ENCODE data around the gene TREM2. TPM values are rescaled to one million over a fixed set of nuclear protein-coding genes. Genes with fewer than 3 reads are reported as not detected.
A peak's percentile ranks its signal among the peaks of the same experiment; 100 is the strongest.

TREM2 gene
- polyA plus RNA-seq, 1 donor from 2014 or later = not detected

GRCh38 chr6:41200296-41200900 lies 37.5 kb upstream of the TREM2 start:
- TF ChIP-seq EZH2 (IDR thresholded peaks at IDR 0.05; ENCODE audit: borderline replicate concordance, insufficient read depth, low read length, poor library complexity, severe bottlenecking) (no peak), POLR2AphosphoS5 (IDR thresholded peaks at IDR 0.05) (no peak)
- H3K27ac ChIP-seq (ENCODE audit: low read length) = peak overlapping the region; percentile 21

DNA sequence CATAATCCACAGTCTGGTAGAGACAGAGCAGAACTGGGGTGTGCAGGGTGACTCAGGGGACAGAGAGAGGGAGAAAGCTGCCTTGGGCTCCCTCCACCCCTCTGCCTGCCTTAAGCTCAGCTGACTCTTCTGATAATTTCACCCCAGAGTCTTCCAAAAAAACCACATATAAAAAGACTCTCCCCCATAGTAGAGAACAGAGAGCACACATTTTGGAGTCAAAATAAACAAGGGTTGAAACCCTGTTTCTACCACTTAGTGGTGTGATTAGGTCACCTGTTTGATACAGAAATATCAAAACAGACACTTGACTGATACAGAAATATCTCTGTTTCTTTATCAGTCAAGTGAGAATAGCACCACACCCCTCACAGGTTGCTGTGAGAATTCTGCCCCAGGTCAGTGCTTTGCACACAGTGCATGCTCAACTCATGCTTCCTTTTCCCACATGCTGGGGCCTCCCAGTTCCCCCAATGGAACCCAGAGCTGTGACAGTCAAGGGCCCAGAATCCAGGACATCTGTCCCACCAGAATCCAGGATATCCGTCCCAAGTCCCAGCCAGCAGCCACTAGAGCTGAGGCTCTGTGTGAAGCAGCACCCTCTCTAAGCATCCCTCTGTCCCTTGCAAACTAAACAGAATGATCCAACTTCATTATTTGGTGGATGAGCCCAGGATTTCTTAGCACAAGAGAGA lies 36.8 kb upstream of the TREM2 start:
- no peak overlapping the region for H2AFZ ChIP-seq (ENCODE audit: low read depth, low read length)

More at GRCh38 chr6:41200296-41200900, 37.5 kb upstream of the TREM2 start:
- Histone ChIP-seq H3K79me2 (replicated peaks; ENCODE audit: insufficient read depth, low read length) (no peaks in the 10 kb centered on the region), H4K20me1 (ENCODE audit: insufficient read depth) (no peaks in the 10 kb centered on the region), H3K9ac (ENCODE audit: low read length) (no peak overlapping the region), H2AFZ (ENCODE audit: low read depth, low read length) (no peak overlapping the region), H3K4me3 (ENCODE audit: low read length) (peak overlapping the region; percentile 5), H3K4me2 (ENCODE audit: low read length) (no peak overlapping the region), H3F3A (ENCODE audit: insufficient read depth, low read length, poor library complexity, severe bottlenecking) (no peaks in the 10 kb centered on the region), H3K27me3 (ENCODE audit: insufficient read depth, low read depth, low read length) (no peaks in the 10 kb centered on the region), H3K36me3 (ENCODE audit: insufficient read depth, low read length) (no peaks in the 10 kb centered on the region), H3K9me3 (ENCODE audit: low read length) (no peaks in the 10 kb centered on the region), H3K9me2 (ENCODE audit: insufficient read depth, low read length) (no peaks in the 10 kb centered on the region)

More for the DNA sequence above, 36.8 kb upstream of the TREM2 start:
- Histone ChIP-seq H3K9me3 (ENCODE audit: low read length) (no peaks in the 10 kb centered on the region), H4K20me1 (ENCODE audit: insufficient read depth) (no peaks in the 10 kb centered on the region), H3K27me3 (ENCODE audit: insufficient read depth, low read depth, low read length) (no peaks in the 10 kb centered on the region), H3K27ac (ENCODE audit: low read length) (no peak overlapping the region), H3F3A (ENCODE audit: insufficient read depth, low read length, poor library complexity, severe bottlenecking) (no peaks in the 10 kb centered on the region), H3K4me2 (ENCODE audit: low read length) (no peak overlapping the region), H3K36me3 (ENCODE audit: insufficient read depth, low read length) (no peaks in the 10 kb centered on the region), H3K9me2 (ENCODE audit: insufficient read depth, low read length) (no peaks in the 10 kb centered on the region), H3K4me3 (ENCODE audit: low read length) (no peak overlapping the region), H3K9ac (ENCODE audit: low read length) (no peak overlapping the region), H3K79me2 (replicated peaks; ENCODE audit: insufficient read depth, low read length) (no peaks in the 10 kb centered on the region)
- TF ChIP-seq TAF1 (IDR thresholded peaks at IDR 0.05; ENCODE audit: low read depth) (no peak), EZH2 (IDR thresholded peaks at IDR 0.05; ENCODE audit: borderline replicate concordance, insufficient read depth, low read length, poor library complexity, severe bottlenecking) (no peak), MXI1 (conservative IDR thresholded peaks at IDR 0.05; ENCODE audit: poor library complexity, severe bottlenecking) (no peak), SMC3 (conservative IDR thresholded peaks at IDR 0.05; ENCODE audit: poor library complexity) (no peak), EP300 (conservative IDR thresholded peaks at IDR 0.05; ENCODE audit: poor library complexity, severe bottlenecking) (no peak), RAD21 (conservative IDR thresholded peaks at IDR 0.05) (no peak), POLR2AphosphoS5 (IDR thresholded peaks at IDR 0.05) (no peak), REST (IDR thresholded peaks at IDR 0.05; ENCODE audit: borderline replicate concordance) (no peak)
- TF ChIP-seq, protein P1, sequence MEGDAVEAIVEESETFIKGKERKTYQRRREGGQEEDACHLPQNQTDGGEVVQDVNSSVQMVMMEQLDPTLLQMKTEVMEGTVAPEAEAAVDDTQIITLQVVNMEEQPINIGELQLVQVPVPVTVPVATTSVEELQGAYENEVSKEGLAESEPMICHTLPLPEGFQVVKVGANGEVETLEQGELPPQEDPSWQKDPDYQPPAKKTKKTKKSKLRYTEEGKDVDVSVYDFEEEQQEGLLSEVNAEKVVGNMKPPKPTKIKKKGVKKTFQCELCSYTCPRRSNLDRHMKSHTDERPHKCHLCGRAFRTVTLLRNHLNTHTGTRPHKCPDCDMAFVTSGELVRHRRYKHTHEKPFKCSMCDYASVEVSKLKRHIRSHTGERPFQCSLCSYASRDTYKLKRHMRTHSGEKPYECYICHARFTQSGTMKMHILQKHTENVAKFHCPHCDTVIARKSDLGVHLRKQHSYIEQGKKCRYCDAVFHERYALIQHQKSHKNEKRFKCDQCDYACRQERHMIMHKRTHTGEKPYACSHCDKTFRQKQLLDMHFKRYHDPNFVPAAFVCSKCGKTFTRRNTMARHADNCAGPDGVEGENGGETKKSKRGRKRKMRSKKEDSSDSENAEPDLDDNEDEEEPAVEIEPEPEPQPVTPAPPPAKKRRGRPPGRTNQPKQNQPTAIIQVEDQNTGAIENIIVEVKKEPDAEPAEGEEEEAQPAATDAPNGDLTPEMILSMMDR (IDR thresholded peaks at IDR 0.05; ENCODE audit: poor library complexity, severe bottlenecking) = no peak
